Ecto neural progenitor cell (in vitro differentiated cells): ENCODE results near the gene UQCRC1.
"Not testable (repeated sequence)": the region's sequence is repeated elsewhere in the genome, so short reads cannot be mapped to it uniquely, and the experiment has no call there.

ENCODE experiments used
- DNase-seq: peaks from one replicate; pipeline ENCODE4 v3.0.0-alpha.2; 2018; ENCODE audit warnings: low spot score

The UQCRC1 gene

DNA sequence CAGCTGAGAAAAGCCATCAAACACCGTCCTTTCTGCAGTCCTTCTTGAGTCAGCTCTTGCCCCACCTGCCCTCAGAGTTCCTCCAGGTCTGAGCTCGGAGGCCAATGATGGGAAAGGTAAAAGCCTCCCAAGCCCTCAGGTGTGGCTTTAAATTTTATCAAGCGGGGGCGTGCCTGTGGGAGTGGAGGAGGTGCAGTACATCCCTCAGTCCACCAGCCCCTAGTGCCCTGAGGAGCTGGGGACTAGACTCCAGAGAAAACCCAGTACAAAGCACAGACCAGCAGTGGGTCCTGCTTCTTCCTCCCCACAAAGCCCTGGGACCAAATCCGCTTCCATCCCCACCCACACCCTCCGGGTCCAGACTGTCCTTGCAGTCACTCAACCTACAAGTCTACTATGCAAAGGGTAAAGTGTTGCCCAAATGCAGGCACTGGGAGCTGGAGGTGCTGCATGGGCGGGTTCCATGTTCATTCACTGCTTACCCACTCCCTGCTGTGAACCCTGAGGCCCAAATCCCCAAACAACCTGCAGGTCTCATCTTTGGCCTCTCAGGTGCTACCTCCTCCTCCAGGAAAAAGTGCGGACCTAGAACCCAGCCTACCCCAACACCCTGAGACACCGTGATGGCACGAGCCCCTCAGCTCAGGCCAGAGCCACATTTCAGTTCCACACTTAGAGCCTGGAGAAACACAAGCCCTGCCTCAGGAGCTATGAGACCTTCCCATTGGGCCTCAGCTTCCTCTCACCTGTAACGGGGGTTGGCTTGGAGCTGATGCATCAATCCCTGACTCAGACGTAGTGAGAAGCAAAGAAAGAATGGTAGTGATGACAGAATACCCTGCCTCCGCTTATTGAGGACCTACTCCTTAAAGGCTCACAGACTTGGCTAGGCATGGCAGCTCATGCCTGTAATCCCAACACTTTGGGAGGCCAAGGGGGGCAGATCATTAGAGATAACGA lies 55.3 kb downstream of the UQCRC1 start:
- no peak for DNase-seq

DNA sequence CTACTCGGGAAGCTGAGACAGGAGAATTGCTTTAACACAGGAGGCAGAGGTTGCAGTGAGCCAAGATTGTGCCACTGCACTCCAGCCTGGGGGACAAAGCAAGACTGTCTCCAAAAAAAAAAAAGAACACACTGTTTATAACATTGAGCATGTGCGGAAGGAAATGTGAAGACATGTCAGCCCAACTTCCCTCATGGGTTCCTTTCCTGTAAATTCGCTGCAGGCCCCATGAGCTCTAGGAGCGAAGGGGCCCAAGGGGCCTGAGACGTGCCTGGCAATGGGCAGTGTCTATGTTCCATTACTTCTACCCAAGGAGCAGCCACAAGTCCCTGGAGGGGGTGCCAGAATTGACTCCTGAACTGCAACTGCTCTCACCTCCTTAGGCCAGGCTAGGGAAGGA lies 56.1 kb downstream of the UQCRC1 start:
- DNase-seq = no peak

DNA sequence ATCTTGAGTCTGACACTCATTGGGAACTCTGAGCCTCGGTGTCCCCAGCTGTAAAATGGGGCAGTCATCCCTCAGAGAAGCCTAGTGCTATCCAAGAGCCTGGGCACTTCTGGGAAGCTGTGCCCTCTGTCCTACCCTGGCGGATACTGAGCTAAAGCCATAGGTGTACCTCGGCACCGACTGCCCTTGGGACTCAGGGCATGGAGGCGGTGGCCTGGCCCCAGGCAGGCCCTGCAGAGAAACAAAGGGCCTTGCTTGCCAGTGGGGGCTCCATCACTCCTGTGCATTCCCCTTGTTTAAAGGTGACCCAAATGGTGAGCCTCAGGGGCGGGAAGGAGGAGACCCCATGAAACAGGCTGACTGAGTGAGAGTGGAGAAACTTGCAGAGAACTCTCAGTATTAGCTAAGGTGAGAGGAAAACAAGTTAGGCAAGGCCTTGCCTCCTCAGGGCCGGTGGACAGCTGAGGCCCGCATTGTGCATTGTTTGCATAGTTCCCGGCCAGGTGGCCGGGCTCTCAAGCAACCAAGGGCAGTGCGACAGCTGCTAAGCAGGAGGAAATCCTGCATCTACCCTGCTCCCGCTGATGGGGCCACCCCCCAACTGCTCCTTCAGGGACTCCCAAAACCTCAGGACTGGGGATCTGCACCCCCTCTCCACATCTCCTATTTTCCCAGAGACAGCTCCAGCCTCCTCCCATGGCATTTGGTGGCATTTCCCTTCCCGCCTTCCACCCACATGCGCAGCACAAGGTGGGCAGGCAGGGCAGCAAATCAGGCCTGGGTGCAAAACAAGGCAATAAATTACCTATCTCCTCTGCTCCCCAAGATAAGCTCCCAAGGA lies 57.1 kb downstream of the UQCRC1 start:
- no peak for DNase-seq

DNA sequence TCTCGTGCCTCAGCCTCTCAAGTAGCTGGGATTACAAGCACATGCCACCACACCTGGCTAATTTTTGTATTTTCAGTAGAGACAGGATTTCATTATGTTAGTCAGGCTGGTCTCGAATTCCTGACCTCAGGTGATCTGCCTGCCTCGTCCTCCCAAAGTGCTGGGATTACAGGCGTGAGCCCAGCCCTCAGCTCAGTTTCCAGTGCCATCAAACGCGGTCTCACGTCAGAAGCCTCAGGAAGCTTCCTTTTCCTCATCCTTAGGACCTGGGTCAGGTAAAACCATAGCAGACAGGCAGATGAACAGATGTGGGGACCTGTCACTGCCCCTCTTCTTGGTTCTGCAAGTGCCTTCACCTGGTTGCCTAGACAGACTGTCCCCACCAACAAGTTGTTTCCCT lies 57.8 kb downstream of the UQCRC1 start:
- not testable (repeated sequence) for DNase-seq
